HepG2 (cell line): ENCODE data around the gene CDYL2. TPM values are rescaled to one million over a fixed set of nuclear protein-coding genes. Genes with fewer than 3 reads are reported as not detected.

Source experiments
- ATAC-seq: fragments of 200-7000 bp; cut with Tn5 transposase; 3 replicates; pipeline ENCODE4 v1.9.1; 2020; ENCODE audit warnings: mild to moderate bottlenecking, moderate library complexity
- BruUV-seq: library from RNA; stranded (reverse); fragments of 400-500 nt; replicated peaks from 2 replicates; lab custom pipeline; 2021; lab: Mats Ljungman, UMichigan
- CTCF ChIA-PET: fragments of 300-600 bp; formaldehyde crosslinking; extraction: SDS; loops from one replicate; lab custom pipeline; 2021; ENCODE audit warnings: low total read pairs, inconsistent platforms, low intra/inter-chr PET ratio; lab: Yijun Ruan, JAX
- POLR2A ChIA-PET: fragments of 350-600 bp; sonication (Branson Sonifier 250); formaldehyde crosslinking; loops from one replicate; lab custom pipeline; 2020; ENCODE audit warnings: antibody characterized with exemption, inconsistent platforms; lab: Yijun Ruan, JAX
- DNase-seq: peaks from one replicate; pipeline ENCODE4 v3.0.0-alpha.2; 2015; ENCODE audit warnings: low spot score
- FAIRE-seq: peaks from 3 replicates; lab custom pipeline; 2011; peaks lifted over from hg19 to GRCh38; lab: Jason Lieb, UNC
- H2AFZ ChIP-seq: one replicate; pipeline ENCODE4 v1.6.1; 2011; ENCODE audit warnings: low read length, inconsistent platforms
- H3K27ac ChIP-seq: fragments of 300-600 bp; 3 replicates; pipeline ENCODE4 v1.8.0; 2011; ENCODE audit warnings: mixed run types, mild to moderate bottlenecking, mixed read lengths, low read length, inconsistent platforms; ENCODE audit not compliant: insufficient read depth; ENCODE audit errors: extremely low read length
- H3K27me3 ChIP-seq, 2 experiments: fragments of 200-600 bp in 1 of 2; 2 replicates in 1 of 2; 3 replicates in 1 of 2; pipeline versions ENCODE4 v1.6.0 to v1.8.0; 2011; ENCODE audit warnings: low read length in 2 of 2, mild to moderate bottlenecking in 2 of 2, moderate library complexity in 2 of 2, inconsistent platforms in 1 of 2; ENCODE audit not compliant: insufficient read depth in 2 of 2, control insufficient read depth in 1 of 2
- H3K36me3 ChIP-seq, 2 experiments: fragments of 200-600 bp in 1 of 2; replicated peaks in 1 of 2; 2 replicates in 1 of 2; 3 replicates in 1 of 2; pipeline versions ENCODE4 v1.5.1 to v1.8.0; 2011; ENCODE audit warnings: low read length in 2 of 2, inconsistent platforms in 1 of 2; ENCODE audit not compliant: insufficient read depth in 2 of 2, control insufficient read depth in 1 of 2
- H3K4me1 ChIP-seq: 2 replicates; pipeline ENCODE4 v1.5.1; 2012; ENCODE audit warnings: low read length, inconsistent platforms; ENCODE audit not compliant: insufficient read depth
- H3K4me2 ChIP-seq: 2 replicates; pipeline ENCODE4 v1.6.0; 2011; ENCODE audit warnings: low read depth, low read length, inconsistent platforms
- H3K4me3 ChIP-seq, 3 experiments: fragments of 200-600 bp in 1 of 3; sonication (generic), shearing (Covaris generic) in 1 of 3; replicated peaks in 1 of 3; 2 replicates each; pipeline ENCODE4 v1.5.1; 2011 to 2016; ENCODE audit warnings: low read length in 3 of 3, inconsistent platforms in 2 of 3, low read depth in 2 of 3, mild to moderate bottlenecking in 2 of 3, control low read depth in 1 of 3, mixed read lengths in 1 of 3; ENCODE audit not compliant: insufficient read depth in 1 of 3
- H3K79me2 ChIP-seq: one replicate; pipeline ENCODE4 v1.6.1; 2011; ENCODE audit warnings: low read length, inconsistent platforms; ENCODE audit not compliant: insufficient read depth
- H3K9ac ChIP-seq: 2 replicates; pipeline ENCODE4 v1.6.0; 2011; ENCODE audit warnings: mild to moderate bottlenecking, low read depth, low read length, inconsistent platforms; ENCODE audit not compliant: insufficient read depth
- H3K9me3 ChIP-seq: 2 replicates; pipeline ENCODE4 v1.5.1; 2012; ENCODE audit warnings: mild to moderate bottlenecking, low read length
- H4K20me1 ChIP-seq: 2 replicates; pipeline ENCODE4 v1.6.0; 2011; ENCODE audit warnings: inconsistent platforms, mild to moderate bottlenecking, low read length, moderate library complexity; ENCODE audit not compliant: insufficient read depth
- BORCS8-MEF2B ChIP-seq: sonication (generic); formaldehyde crosslinking; IDR thresholded peaks from 2 replicates; pipeline ENCODE4 v1.8.0; 2022; ENCODE audit warnings: mild to moderate bottlenecking, missing genetic modification reagents
- CTCF ChIP-seq: sonication (generic); formaldehyde crosslinking; IDR thresholded peaks from 2 replicates; pipeline ENCODE4 v1.5.0; 2020; ENCODE audit warnings: mild to moderate bottlenecking, missing genetic modification reagents, moderate library complexity
- HNRNPLL ChIP-seq: fragments of 200-400 bp; formaldehyde crosslinking; IDR thresholded peaks from 2 replicates; pipeline ENCODE4 v1.6.1; 2017; ENCODE audit warnings: mild to moderate bottlenecking, low read depth, low read length; ENCODE audit not compliant: poor library complexity, severe bottlenecking
- MIER3 ChIP-seq: IDR thresholded peaks from 2 replicates; pipeline ENCODE4 v1.6.1; 2016; ENCODE audit warnings: missing compliant biosample characterization, borderline replicate concordance
- NFIB ChIP-seq: sonication (generic); formaldehyde crosslinking; IDR thresholded peaks from 2 replicates; pipeline ENCODE4 v1.9.0; 2021; ENCODE audit warnings: missing genetic modification reagents, mild to moderate bottlenecking, borderline replicate concordance
- SMARCC2 ChIP-seq: fragments of 450-650 bp; IDR thresholded peaks from 2 replicates; pipeline ENCODE4 v1.6.1; 2017; ENCODE audit warnings: antibody characterized with exemption, mild to moderate bottlenecking
- SMC3 ChIP-seq: IDR thresholded peaks from 2 replicates; pipeline ENCODE4 v1.6.1; 2011; ENCODE audit warnings: low read length, improper control_type of control experiment
- SNAI1 ChIP-seq: sonication (generic); formaldehyde crosslinking; IDR thresholded peaks from 2 replicates; pipeline ENCODE4 v1.5.0; 2020; ENCODE audit warnings: mild to moderate bottlenecking, missing genetic modification reagents, borderline replicate concordance
- STAG1 ChIP-seq: sonication (generic); formaldehyde crosslinking; IDR thresholded peaks from 2 replicates; pipeline ENCODE4 v1.4.0; 2020; ENCODE audit warnings: missing genetic modification reagents
- THAP9 ChIP-seq: sonication (generic); formaldehyde crosslinking; IDR thresholded peaks from 2 replicates; pipeline ENCODE4; 2020; ENCODE audit warnings: missing genetic modification reagents, mild to moderate bottlenecking, borderline replicate concordance
- ZBTB14 ChIP-seq: sonication (generic); formaldehyde crosslinking; IDR thresholded peaks from 2 replicates; pipeline ENCODE4 v1.4.0; 2020; ENCODE audit warnings: missing genetic modification reagents
- ZFAT ChIP-seq: sonication (generic); formaldehyde crosslinking; conservative IDR thresholded peaks from 2 replicates; pipeline ENCODE4 v1.8.1; 2023; ENCODE audit warnings: missing genetic modification reagents, inconsistent platforms
- ZFP90 ChIP-seq: sonication (generic); formaldehyde crosslinking; IDR thresholded peaks from 2 replicates; pipeline ENCODE4 v1.8.0; 2022; ENCODE audit warnings: missing genetic modification reagents, mild to moderate bottlenecking, inconsistent platforms, borderline replicate concordance
- ZKSCAN1 ChIP-seq: fragments of 150-350 bp; IDR thresholded peaks from 2 replicates; pipeline ENCODE4 v1.6.1; 2014; ENCODE audit warnings: low read length
- ZNF556 ChIP-seq: sonication (generic); formaldehyde crosslinking; IDR thresholded peaks from 2 replicates; pipeline ENCODE4 v1.4.0; 2020; ENCODE audit warnings: mild to moderate bottlenecking, missing genetic modification reagents, borderline replicate concordance
- ZNF577 ChIP-seq: sonication (generic); formaldehyde crosslinking; IDR thresholded peaks from 2 replicates; pipeline ENCODE4 v1.4.0; 2020; ENCODE audit warnings: mild to moderate bottlenecking, low read depth, missing genetic modification reagents, borderline replicate concordance
- ZNF660 ChIP-seq: sonication (generic); formaldehyde crosslinking; IDR thresholded peaks from 2 replicates; pipeline ENCODE4 v1.5.1; 2020; ENCODE audit warnings: mild to moderate bottlenecking, low read depth, missing genetic modification reagents, borderline replicate concordance
- WGBS: methylation state at CpG from one replicate; pipeline ENCODE4 v1.1.6; 2017; ENCODE audit warnings: low lambda C conversion rate; 5-methylcytosine and 5-hydroxymethylcytosine counted together
- in situ Hi-C: cut with HindIII; loops from 2 replicates; pipeline ENCODE4 v1.10.0; 2017; ENCODE audit warnings: low pct_unique_long_range_greater_than_20kb; ENCODE audit not compliant: extremely low pct_ligation_motif_present
- intact Hi-C: fragments of 100-400 bp; cut with micrococcal nuclease; formaldehyde crosslinking; loops from one replicate; pipeline ENCODE4 v1.10.0; 2022; ENCODE audit not compliant: unreplicated experiment
- polyA plus RNA-seq, 8 experiments: library from polyadenylated mRNA; depleted of rRNA in 3 of 8; stranded (reverse) in 7 of 8; unstranded in 1 of 8; fragments of >200 nt; fragmentation: Illumina TruSeq in 4 of 8; extraction: Trizol in 4 of 8; gene quantifications; 2 replicates each; pipeline versions ENCODE4 v1.2.1 to v1.2.3, GENCODE V29; 2011 to 2016; ENCODE audit warnings: low read depth in 4 of 8, missing spikeins in 1 of 8, mixed read lengths in 1 of 8; ENCODE audit not compliant: insufficient read depth in 1 of 8
- total RNA-seq, 5 experiments: library from RNA; depleted of rRNA; stranded (reverse); fragments of >200 nt; fragmentation: Illumina TruSeq; extraction: Trizol; gene quantifications; 2 replicates each; pipeline ENCODE4 v1.2.3, GENCODE V29; 2016; ENCODE audit warnings: low read depth in 1 of 5
- TF ChIP-seq, protein P1 (sequence below): sonication (generic); formaldehyde crosslinking; IDR thresholded peaks from 2 replicates; pipeline ENCODE4 v1.8.0; 2022; ENCODE audit warnings: missing genetic modification reagents, low read depth, mild to moderate bottlenecking, borderline replicate concordance

The CDYL2 gene
- total and polyA plus RNA-seq, 2 of the 13 experiments (the other 11 are each of a cell fraction or from before 2014, with no cell fraction given), result 0.07 to 0.35 TPM

GRCh38 chr16:80852261-80852872, 48.0 kb upstream of the CDYL2 start:
- H3K4me1 ChIP-seq, result no peaks in the 10 kb centered on the region
- in situ Hi-C loops, result no loop called here
- 76% methylated on average over 5 of the region's 5 CpGs for WGBS
- no peak overlapping the region for H3K9ac ChIP-seq
- H3K36me3 ChIP-seq, result no peaks in the 10 kb centered on the region
- no peak overlapping the region for H2AFZ ChIP-seq
- CTCF ChIA-PET, result no interaction called here
- peak; percentile 31 for DNase-seq
- ATAC-seq, result peak; percentile 74
- no peak overlapping the region for H3K4me3 ChIP-seq
- H3K4me2 ChIP-seq, result no peak overlapping the region
- intact Hi-C loops, result no loop called here
- POLR2A ChIA-PET, result no interaction called here
- H3K9me3 ChIP-seq, result no peaks in the 10 kb centered on the region
- H3K79me2 ChIP-seq, result no peaks in the 10 kb centered on the region
- no TSS peak for BruUV-seq
- H3K27me3 ChIP-seq, result no peaks in the 10 kb centered on the region
- H3K27ac ChIP-seq, result no peak overlapping the region
- FAIRE-seq, result peak; percentile 50
- no peaks in the 10 kb centered on the region for H4K20me1 ChIP-seq
- TF ChIP-seq THAP9 (CRISPR knock-in tag), result no peak
- no peak for TF ChIP-seq MIER3 (CRISPR knock-in tag)
- TF ChIP-seq SMARCC2, result no peak
- TF ChIP-seq ZNF577 (CRISPR knock-in tag), result no peak
- no peak for TF ChIP-seq SNAI1 (CRISPR knock-in tag)
- TF ChIP-seq SMC3, result peak; percentile 31; the same call in 1 of the 2 replicates
- no peak for TF ChIP-seq ZNF660 (CRISPR knock-in tag)
- TF ChIP-seq NFIB (CRISPR knock-in tag), result no peak
- TF ChIP-seq HNRNPLL, result no peak
- no peak for TF ChIP-seq ZFP90 (CRISPR knock-in tag)
- TF ChIP-seq BORCS8-MEF2B (CRISPR knock-in tag), result no peak
- TF ChIP-seq ZKSCAN1, result no peak
- no peak for TF ChIP-seq ZNF556 (CRISPR knock-in tag)
- TF ChIP-seq CTCF, result peak; percentile 45
- TF ChIP-seq ZFAT (CRISPR knock-in tag), result no peak
- TF ChIP-seq ZBTB14 (CRISPR knock-in tag), result no peak
- TF ChIP-seq, protein P1, sequence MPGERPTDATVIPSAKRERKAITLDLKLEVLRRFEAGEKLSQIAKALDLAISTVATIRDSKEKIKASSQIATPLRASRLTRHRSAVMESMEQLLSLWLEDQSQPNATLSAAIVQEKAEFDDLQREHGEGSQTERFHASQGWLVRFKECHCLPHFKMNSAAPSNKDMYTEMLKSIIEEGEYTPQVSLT (CRISPR knock-in tag), result no peak
- peak; percentile 35; the same call in 1 of the 2 replicates for TF ChIP-seq STAG1
